ENCODE data around the gene GRID2. TPM values are rescaled to one million over a fixed set of nuclear protein-coding genes. Genes with fewer than 3 reads are reported as not detected.

Gene GRID2
- total and polyA plus RNA-seq, 10 of the 15 experiments (the other 5 are each of a cell fraction or from before 2014, with no cell fraction given): not detected

DNA sequence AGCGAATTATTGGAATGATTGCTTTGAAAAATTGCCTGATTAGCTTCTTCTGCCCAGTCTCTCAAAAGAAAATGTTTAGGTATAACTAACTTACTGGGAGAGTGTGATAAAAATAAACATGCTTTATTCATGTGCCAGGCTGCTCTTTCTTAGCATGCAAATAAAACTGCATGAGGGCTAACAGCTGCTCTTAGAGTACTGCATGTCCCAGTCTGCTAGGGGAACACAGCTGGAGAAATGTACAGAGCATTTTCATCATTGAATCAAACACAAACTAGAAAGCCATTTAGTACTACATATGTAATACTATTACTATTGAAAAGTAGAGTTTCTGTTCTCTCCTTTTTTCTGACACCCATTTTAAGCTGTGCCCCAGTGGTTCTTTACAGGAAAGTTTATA is 726.0 kb downstream of the GRID2 start:
- Histone ChIP-seq H3K9me3 (replicated peaks; ENCODE audit: control insufficient read depth, insufficient read depth, low read length) (no peaks in the 10 kb centered on the region; the same call in 2 of the 3 replicates), H3K79me2 (ENCODE audit: control insufficient read depth, insufficient read depth, low read length) (no peaks in the 10 kb centered on the region), H3K36me3 (ENCODE audit: control insufficient read depth in 2 of 2, insufficient read depth in 2 of 2, low read length in 1 of 2) (no peaks in the 10 kb centered on the region), H2AFZ (ENCODE audit: control insufficient read depth, low read depth, low read length) (no peak overlapping the region), H3K4me3 (no peak overlapping the region), H3K9ac (ENCODE audit: control insufficient read depth, insufficient read depth, low read length) (no peak overlapping the region), H3K27me3 (replicated peaks in 1 of 2; ENCODE audit: control insufficient read depth in 2 of 2, insufficient read depth in 2 of 2, low read length in 1 of 2) (no peaks in the 10 kb centered on the region), H3K4me1 (ENCODE audit: control insufficient read depth, insufficient read depth, low read length) (no peaks in the 10 kb centered on the region; the same call in 1 of the 2 replicates), H3K27ac (ENCODE audit: control insufficient read depth, insufficient read depth) (no peak overlapping the region), H4K20me1 (ENCODE audit: control insufficient read depth, insufficient read depth) (no peaks in the 10 kb centered on the region), H3K4me2 (ENCODE audit: control insufficient read depth, insufficient read depth) (no peak overlapping the region)
- SMC1A ChIA-PET (ENCODE audit: uncharacterized antibody, unreplicated experiment): interaction anchor here (0.7 to 1.1 kb wide), 2 partner anchors 13 to 136 kb away, joined by 3 read pairs; no protein-coding TSS in a partner anchor
- peak; percentile 55 for ATAC-seq
- FAIRE-seq: no peak
- RAD21 ChIA-PET (ENCODE audit: unreplicated experiment): interaction anchor here (1.1 kb wide), 1 partner anchor 62 kb away, joined by 4 read pairs; no protein-coding TSS in a partner anchor
- WGBS (ENCODE audit: insufficient coverage, insufficient replicate concordance, low lambda C conversion rate, missing lambda C conversion rate): 5% methylated on average over 1 of the region's 1 CpG
- intact Hi-C loops (cut with micrococcal nuclease; ENCODE audit: unreplicated experiment): no loop called here
- CTCF ChIA-PET: no interaction called here
- POLR2A ChIA-PET: no interaction called here
- in situ Hi-C loops (cut with MboI): no loop called here
- DNase-seq (ENCODE audit: low read depth, low spot score): no peak
- no TSS peak for BruUV-seq (replicated peaks)
- TF ChIP-seq, protein P1, sequence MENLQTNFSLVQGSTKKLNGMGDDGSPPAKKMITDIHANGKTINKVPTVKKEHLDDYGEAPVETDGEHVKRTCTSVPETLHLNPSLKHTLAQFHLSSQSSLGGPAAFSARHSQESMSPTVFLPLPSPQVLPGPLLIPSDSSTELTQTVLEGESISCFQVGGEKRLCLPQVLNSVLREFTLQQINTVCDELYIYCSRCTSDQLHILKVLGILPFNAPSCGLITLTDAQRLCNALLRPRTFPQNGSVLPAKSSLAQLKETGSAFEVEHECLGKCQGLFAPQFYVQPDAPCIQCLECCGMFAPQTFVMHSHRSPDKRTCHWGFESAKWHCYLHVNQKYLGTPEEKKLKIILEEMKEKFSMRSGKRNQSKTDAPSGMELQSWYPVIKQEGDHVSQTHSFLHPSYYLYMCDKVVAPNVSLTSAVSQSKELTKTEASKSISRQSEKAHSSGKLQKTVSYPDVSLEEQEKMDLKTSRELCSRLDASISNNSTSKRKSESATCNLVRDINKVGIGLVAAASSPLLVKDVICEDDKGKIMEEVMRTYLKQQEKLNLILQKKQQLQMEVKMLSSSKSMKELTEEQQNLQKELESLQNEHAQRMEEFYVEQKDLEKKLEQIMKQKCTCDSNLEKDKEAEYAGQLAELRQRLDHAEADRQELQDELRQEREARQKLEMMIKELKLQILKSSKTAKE (IDR thresholded peaks at IDR 0.05; ENCODE audit: low read depth, poor library complexity, severe bottlenecking): no peak
- TF ChIP-seq, protein P2, sequence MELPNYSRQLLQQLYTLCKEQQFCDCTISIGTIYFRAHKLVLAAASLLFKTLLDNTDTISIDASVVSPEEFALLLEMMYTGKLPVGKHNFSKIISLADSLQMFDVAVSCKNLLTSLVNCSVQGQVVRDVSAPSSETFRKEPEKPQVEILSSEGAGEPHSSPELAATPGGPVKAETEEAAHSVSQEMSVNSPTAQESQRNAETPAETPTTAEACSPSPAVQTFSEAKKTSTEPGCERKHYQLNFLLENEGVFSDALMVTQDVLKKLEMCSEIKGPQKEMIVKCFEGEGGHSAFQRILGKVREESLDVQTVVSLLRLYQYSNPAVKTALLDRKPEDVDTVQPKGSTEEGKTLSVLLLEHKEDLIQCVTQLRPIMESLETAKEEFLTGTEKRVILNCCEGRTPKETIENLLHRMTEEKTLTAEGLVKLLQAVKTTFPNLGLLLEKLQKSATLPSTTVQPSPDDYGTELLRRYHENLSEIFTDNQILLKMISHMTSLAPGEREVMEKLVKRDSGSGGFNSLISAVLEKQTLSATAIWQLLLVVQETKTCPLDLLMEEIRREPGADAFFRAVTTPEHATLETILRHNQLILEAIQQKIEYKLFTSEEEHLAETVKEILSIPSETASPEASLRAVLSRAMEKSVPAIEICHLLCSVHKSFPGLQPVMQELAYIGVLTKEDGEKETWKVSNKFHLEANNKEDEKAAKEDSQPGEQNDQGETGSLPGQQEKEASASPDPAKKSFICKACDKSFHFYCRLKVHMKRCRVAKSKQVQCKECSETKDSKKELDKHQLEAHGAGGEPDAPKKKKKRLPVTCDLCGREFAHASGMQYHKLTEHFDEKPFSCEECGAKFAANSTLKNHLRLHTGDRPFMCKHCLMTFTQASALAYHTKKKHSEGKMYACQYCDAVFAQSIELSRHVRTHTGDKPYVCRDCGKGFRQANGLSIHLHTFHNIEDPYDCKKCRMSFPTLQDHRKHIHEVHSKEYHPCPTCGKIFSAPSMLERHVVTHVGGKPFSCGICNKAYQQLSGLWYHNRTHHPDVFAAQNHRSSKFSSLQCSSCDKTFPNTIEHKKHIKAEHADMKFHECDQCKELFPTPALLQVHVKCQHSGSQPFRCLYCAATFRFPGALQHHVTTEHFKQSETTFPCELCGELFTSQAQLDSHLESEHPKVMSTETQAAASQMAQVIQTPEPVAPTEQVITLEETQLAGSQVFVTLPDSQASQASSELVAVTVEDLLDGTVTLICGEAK (IDR thresholded peaks at IDR 0.05; ENCODE audit: borderline replicate concordance): no peak
- TF ChIP-seq RUNX3 (IDR thresholded peaks at IDR 0.05; ENCODE audit: low read length): no peak
- no peak for TF ChIP-seq TARDBP (IDR thresholded peaks at IDR 0.05; ENCODE audit: borderline replicate concordance)
- no peak for TF ChIP-seq YBX1 (IDR thresholded peaks at IDR 0.05)
- no peak for TF ChIP-seq POLR2A (IDR thresholded peaks at IDR 0.05; ENCODE audit: low read depth, low read length)
- TF ChIP-seq, protein P3, sequence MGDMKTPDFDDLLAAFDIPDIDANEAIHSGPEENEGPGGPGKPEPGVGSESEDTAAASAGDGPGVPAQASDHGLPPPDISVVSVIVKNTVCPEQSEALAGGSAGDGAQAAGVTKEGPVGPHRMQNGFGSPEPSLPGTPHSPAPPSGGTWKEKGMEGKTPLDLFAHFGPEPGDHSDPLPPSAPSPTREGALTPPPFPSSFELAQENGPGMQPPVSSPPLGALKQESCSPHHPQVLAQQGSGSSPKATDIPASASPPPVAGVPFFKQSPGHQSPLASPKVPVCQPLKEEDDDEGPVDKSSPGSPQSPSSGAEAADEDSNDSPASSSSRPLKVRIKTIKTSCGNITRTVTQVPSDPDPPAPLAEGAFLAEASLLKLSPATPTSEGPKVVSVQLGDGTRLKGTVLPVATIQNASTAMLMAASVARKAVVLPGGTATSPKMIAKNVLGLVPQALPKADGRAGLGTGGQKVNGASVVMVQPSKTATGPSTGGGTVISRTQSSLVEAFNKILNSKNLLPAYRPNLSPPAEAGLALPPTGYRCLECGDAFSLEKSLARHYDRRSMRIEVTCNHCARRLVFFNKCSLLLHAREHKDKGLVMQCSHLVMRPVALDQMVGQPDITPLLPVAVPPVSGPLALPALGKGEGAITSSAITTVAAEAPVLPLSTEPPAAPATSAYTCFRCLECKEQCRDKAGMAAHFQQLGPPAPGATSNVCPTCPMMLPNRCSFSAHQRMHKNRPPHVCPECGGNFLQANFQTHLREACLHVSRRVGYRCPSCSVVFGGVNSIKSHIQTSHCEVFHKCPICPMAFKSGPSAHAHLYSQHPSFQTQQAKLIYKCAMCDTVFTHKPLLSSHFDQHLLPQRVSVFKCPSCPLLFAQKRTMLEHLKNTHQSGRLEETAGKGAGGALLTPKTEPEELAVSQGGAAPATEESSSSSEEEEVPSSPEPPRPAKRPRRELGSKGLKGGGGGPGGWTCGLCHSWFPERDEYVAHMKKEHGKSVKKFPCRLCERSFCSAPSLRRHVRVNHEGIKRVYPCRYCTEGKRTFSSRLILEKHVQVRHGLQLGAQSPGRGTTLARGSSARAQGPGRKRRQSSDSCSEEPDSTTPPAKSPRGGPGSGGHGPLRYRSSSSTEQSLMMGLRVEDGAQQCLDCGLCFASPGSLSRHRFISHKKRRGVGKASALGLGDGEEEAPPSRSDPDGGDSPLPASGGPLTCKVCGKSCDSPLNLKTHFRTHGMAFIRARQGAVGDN (IDR thresholded peaks at IDR 0.05): no peak
- no peak for TF ChIP-seq ZBED1 (IDR thresholded peaks at IDR 0.05; ENCODE audit: borderline replicate concordance)
- TF ChIP-seq NFXL1 (IDR thresholded peaks at IDR 0.05; ENCODE audit: borderline replicate concordance): no peak
- no peak for TF ChIP-seq HDAC6 (IDR thresholded peaks at IDR 0.05; ENCODE audit: unreplicated experiment)
- TF ChIP-seq ETV6 (conservative IDR thresholded peaks at IDR 0.05 in 1 of 2, IDR thresholded peaks at IDR 0.05 in 1 of 2; ENCODE audit: borderline replicate concordance in 1 of 2, low read depth in 1 of 2): no peak
- TF ChIP-seq NBN (IDR thresholded peaks at IDR 0.05): no peak
- TF ChIP-seq CHD2 (IDR thresholded peaks at IDR 0.05; ENCODE audit: borderline replicate concordance, low read depth, low read length): no peak
- TF ChIP-seq HDGF (IDR thresholded peaks at IDR 0.05): no peak
- no peak for TF ChIP-seq NRF1 (conservative IDR thresholded peaks at IDR 0.05; ENCODE audit: low read depth, low read length)
- TF ChIP-seq EZH2 (IDR thresholded peaks at IDR 0.05; ENCODE audit: borderline replicate concordance, control insufficient read depth, low read depth, low read length): no peak

All from GM12878 (cell line).